GM23248 (cell line): Measurements from ENCODE around the gene SLC36A2.

Experiments used
- EZH2 ChIP-seq: fragments of 200-600 bp; sonication (generic); IDR thresholded peaks from 2 replicates; pipeline ENCODE4 v1.6.1; 2018; ENCODE audit warnings: antibody characterized with exemption, mild to moderate bottlenecking; ENCODE audit not compliant: insufficient read depth, poor library complexity, severe bottlenecking
- EZH2phosphoT487 ChIP-seq: fragments of 200-600 bp; sonication (generic); IDR thresholded peaks from 2 replicates; pipeline ENCODE4 v1.6.1; 2018; ENCODE audit warnings: antibody characterized with exemption, moderate library complexity, mild to moderate bottlenecking, low read depth; ENCODE audit not compliant: insufficient read depth

DNA sequence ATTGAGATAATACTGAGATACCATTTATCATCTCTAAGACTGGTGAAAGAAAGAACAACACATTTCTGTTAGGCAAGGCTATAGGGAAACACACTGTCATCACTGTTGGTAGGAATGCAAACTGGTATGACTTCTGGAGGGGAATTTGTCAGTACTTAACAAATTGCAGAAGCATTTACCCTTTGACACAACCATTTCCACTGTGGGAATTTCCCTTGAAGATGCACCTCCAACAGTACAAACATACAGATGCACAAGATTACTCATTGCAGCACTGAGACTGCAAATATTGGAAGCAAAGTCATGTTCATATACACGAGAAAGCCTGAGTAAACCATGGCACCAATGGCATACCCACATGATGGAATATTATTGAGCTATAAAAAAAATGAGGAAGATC, 76.8 kb downstream of the SLC36A2 start:
- TF ChIP-seq EZH2 (no peak), EZH2phosphoT487 (no peak)
